Raji (cell line): ENCODE results near the gene MUC2.

Experiments
- POLR2A ChIP-seq: IDR thresholded peaks from 2 replicates; pipeline ENCODE4 v1.6.1; 2011; ENCODE audit warnings: low read depth, low read length, control low read depth; ENCODE audit not compliant: insufficient read depth

MUC2 gene

GRCh38 chr11:1033016-1033798 is 41.5 kb upstream of the MUC2 start:
- TF ChIP-seq POLR2A: no peak

- no peak for TF ChIP-seq POLR2A
Observed at GRCh38 chr11:1034001-1034400, 40.7 kb upstream of the MUC2 start.

- TF ChIP-seq POLR2A: no peak
Observed at GRCh38 chr11:1034456-1035295, 40.0 kb upstream of the MUC2 start.

GRCh38 chr11:1035577-1036283 is 38.9 kb upstream of the MUC2 start:
- TF ChIP-seq POLR2A: no peak

GRCh38 chr11:1036303-1036923 is 38.3 kb upstream of the MUC2 start, which contains the start of gene MUC6:
TSS of gene MUC6 (minus strand) at chr11:1036718. CDS start at chr11:1036655, 63 bp downstream.
- TF ChIP-seq POLR2A: no peak

- TF ChIP-seq POLR2A: no peak
Observed at GRCh38 chr11:1036931-1037330, 37.7 kb upstream of the MUC2 start.

GRCh38 chr11:1037506-1038055 is 37.1 kb upstream of the MUC2 start:
- no peak for TF ChIP-seq POLR2A

- TF ChIP-seq POLR2A: no peak
Observed at GRCh38 chr11:1038361-1038760, 36.3 kb upstream of the MUC2 start.

- no peak for TF ChIP-seq POLR2A
Observed at GRCh38 chr11:1038921-1039320, 35.8 kb upstream of the MUC2 start.

GRCh38 chr11:1039481-1040427 is 34.9 kb upstream of the MUC2 start:
- no peak for TF ChIP-seq POLR2A

GRCh38 chr11:1040428-1041148 is 34.1 kb upstream of the MUC2 start:
- TF ChIP-seq POLR2A: no peak

- no peak for TF ChIP-seq POLR2A
Observed at GRCh38 chr11:1041149-1041467, 33.6 kb upstream of the MUC2 start.

- TF ChIP-seq POLR2A: no peak
Observed at GRCh38 chr11:1041471-1041870, 33.2 kb upstream of the MUC2 start.
